AG04449 (cell line): ENCODE results near the gene AKAP6.

Experiments used
- CTCF ChIA-PET: fragments of 350-600 bp; formaldehyde crosslinking; extraction: SDS; loops from one replicate; lab custom pipeline; 2021; ENCODE audit warnings: antibody characterized with exemption; lab: Yijun Ruan, JAX
- POLR2A ChIA-PET: fragments of 400-600, 350-600 bp; formaldehyde crosslinking; extraction: SDS; loops from one replicate; lab custom pipeline; 2020; ENCODE audit warnings: antibody characterized with exemption, inconsistent platforms; lab: Yijun Ruan, JAX
- DNase-seq: peaks from one replicate; pipeline ENCODE4 v3.0.0-alpha.2; 2010; ENCODE audit warnings: low read depth, low spot score
- H3K4me3 ChIP-seq: 2 replicates; pipeline ENCODE4 v1.5.1; 2011; ENCODE audit warnings: low read depth, mild to moderate bottlenecking, control low read depth, low read length
- TF ChIP-seq, protein P1 (sequence below): IDR thresholded peaks from one replicate; pipeline ENCODE4 v1.5.1; 2011; ENCODE audit warnings: mild to moderate bottlenecking, moderate library complexity, low read length, control low read depth, inconsistent platforms; ENCODE audit not compliant: insufficient read depth; ENCODE audit errors: missing control alignments

Gene AKAP6

DNA sequence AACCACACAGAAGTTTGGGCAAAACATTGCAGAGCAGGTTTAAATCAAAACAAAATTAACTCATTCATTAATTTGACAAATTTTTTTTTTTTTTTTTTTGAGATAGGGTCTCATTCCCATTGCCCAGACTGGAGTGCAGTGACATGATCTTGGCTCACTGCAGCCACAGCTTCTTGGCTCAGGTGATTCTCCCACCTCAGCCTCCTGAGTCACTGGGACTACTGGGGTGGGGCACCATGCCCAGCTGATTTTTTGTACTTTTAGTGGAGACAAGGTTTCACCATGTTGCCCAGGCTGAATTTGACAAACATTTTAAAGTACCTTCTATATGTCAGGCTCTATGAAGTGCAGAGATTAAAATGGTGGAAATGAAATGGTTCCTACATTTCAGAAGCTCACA lies 352.5 kb downstream of the AKAP6 start:
- H3K4me3 ChIP-seq: no peak overlapping the region
- TF ChIP-seq, protein P1, sequence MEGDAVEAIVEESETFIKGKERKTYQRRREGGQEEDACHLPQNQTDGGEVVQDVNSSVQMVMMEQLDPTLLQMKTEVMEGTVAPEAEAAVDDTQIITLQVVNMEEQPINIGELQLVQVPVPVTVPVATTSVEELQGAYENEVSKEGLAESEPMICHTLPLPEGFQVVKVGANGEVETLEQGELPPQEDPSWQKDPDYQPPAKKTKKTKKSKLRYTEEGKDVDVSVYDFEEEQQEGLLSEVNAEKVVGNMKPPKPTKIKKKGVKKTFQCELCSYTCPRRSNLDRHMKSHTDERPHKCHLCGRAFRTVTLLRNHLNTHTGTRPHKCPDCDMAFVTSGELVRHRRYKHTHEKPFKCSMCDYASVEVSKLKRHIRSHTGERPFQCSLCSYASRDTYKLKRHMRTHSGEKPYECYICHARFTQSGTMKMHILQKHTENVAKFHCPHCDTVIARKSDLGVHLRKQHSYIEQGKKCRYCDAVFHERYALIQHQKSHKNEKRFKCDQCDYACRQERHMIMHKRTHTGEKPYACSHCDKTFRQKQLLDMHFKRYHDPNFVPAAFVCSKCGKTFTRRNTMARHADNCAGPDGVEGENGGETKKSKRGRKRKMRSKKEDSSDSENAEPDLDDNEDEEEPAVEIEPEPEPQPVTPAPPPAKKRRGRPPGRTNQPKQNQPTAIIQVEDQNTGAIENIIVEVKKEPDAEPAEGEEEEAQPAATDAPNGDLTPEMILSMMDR: no peak
- CTCF ChIA-PET: interaction anchor here (1.1 kb wide), 1 partner anchor 69 kb away, joined by 4 read pairs; no protein-coding TSS in a partner anchor
- POLR2A ChIA-PET: no interaction called here
- DNase-seq: no peak

DNA sequence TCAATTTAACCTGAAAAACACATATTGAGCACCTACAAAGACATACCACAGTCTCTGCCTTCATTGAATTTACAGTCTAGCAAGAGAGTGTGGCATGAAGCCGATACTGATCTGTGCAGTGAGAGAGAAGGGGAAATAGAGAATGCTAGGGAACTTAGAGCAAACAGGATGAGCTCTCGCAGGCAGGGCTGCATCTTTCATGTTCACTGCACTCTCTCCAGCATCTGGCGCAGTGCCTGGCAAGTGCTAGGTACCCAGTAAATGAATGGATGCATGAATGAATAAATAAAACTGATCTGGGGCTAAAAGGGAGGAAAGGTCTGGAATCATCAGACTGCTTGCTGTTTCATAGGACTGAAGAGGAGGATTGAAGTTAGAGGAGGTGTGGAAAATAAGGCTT lies 353.1 kb downstream of the AKAP6 start:
- no peak overlapping the region for H3K4me3 ChIP-seq
- TF ChIP-seq, protein P1: no peak
- CTCF ChIA-PET: interaction anchor here (1.2 kb wide), 1 partner anchor 16 kb away, joined by 3 read pairs; no protein-coding TSS in a partner anchor
- POLR2A ChIA-PET: no interaction called here
- no peak for DNase-seq

DNA sequence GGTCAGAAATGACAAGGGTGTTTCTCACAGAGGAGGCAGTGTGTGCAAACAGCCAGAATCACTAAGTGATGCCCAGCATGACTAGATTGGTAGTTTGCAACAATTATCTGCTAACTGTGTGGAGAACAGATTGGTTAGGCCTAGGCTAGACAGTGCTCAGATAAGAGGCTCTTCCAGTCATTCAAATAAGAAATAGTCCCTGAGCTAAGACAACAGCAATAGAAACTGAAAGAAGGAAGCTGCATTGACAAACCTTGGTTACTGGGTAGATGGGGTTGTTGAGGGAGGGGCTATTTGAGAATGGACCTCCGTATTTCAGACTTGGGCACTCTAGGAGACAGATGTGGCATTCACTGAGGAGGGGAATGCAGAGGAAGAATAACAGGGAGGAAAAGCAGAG lies 354.6 kb downstream of the AKAP6 start:
- no peak for DNase-seq
- TF ChIP-seq, protein P1: no peak
- POLR2A ChIA-PET: no interaction called here
- H3K4me3 ChIP-seq: no peak overlapping the region
- CTCF ChIA-PET: no interaction called here

DNA sequence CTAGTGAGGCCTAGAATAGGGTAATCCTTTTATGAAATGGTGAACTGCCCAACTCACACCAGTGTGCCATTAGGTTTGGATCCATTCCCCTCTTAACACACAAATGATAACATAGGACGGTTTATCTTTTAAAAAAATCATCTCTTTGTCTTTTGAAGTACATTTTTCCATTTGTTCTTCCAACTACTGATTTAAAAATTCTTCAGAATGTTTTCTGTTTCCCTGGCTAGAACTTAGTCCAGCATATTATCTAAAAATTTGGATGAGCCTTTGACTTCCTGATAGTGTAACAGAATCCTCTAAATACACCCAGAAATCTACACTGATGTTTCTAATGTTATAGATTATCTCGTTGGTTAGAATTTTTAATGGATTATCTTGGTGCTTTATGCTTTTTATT lies 359.8 kb downstream of the AKAP6 start:
- TF ChIP-seq, protein P1: no peak
- POLR2A ChIA-PET: no interaction called here
- no peak overlapping the region for H3K4me3 ChIP-seq
- CTCF ChIA-PET: no interaction called here
- DNase-seq: no peak

DNA sequence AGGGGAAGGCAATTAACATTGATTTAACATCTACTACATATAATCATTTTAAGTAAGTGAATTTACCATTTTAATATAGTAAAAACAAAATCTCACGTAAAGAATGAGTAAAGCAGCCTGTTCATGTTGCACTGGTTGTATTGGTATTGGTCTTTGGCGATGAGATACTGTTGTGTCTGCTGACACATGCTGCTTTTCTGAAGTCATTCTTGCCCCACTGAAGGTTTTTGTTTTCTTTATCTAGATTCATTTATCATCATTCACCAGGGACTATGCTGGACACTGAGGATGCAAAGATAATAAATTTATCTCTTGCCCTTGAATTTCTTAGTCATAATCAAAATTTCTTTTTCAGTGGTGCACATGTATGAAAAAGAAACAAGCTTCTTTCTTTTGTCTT lies 363.3 kb downstream of the AKAP6 start:
- TF ChIP-seq, protein P1: no peak
- CTCF ChIA-PET: interaction anchor here (1.0 kb wide), 1 partner anchor 103 kb away, joined by 3 read pairs; no protein-coding TSS in a partner anchor
- DNase-seq: no peak
- H3K4me3 ChIP-seq: no peak overlapping the region
- POLR2A ChIA-PET: no interaction called here

DNA sequence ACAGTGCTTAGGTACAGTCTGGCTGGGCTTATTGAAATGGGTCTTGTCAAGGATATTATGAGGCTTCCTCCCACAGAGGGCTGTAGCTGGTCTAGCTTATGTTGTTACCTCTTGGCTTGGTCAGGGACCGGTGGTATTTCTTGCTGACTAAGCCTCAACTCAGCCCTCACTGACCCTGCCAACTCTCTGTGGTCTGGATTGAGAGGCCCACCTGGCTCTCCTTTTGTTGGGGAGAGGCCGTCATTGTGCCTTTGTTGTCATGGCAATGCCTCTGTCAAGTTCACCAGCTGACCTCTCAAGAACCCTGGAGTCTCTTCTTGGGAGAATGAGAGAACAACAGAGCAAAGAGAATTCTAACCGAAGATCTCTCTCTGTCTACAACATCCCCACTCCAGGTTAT lies 364.0 kb downstream of the AKAP6 start:
- POLR2A ChIA-PET: no interaction called here
- TF ChIP-seq, protein P1: no peak
- CTCF ChIA-PET: interaction anchor here (1.0 kb wide), 1 partner anchor 104 kb away, joined by 3 read pairs; no protein-coding TSS in a partner anchor
- no peak for DNase-seq
- no peak overlapping the region for H3K4me3 ChIP-seq
